HK-2 (cell line): ENCODE measurements around the gene RPA3.

ENCODE experiments used
- DNase-seq: peaks from one replicate; pipeline ENCODE4 v3.0.0-alpha.2; 2018; ENCODE audit not compliant: unreplicated experiment

Gene RPA3

DNA sequence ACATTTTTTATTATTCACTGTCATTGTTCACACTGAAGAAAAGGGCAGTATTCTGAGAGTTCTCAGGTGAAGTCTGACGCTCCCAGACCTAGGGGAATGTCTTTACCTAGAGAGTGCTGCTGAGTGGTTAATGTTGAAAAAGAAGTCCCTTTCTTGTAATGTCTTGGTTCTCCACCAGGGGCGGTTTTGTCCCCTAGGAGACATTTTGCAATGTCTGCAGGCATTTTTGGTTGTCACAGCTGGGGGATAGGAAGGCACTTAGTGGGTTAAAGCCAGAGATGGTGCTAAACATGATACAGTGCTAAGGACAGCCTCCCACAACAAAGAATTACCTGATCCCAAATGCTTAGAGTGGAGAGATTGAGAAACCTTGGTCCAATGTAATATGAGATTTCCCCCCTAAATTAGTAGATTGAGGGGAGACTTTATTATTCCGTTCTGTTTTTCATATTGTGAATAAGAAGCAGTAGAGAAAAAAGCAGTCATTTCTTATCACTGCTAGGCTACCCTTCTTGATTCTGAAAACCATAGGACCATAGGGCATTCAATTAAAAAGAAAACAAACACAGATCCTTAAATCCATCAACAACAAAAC is 64.7 kb downstream of the RPA3 start:
- DNase-seq: no peak

DNA sequence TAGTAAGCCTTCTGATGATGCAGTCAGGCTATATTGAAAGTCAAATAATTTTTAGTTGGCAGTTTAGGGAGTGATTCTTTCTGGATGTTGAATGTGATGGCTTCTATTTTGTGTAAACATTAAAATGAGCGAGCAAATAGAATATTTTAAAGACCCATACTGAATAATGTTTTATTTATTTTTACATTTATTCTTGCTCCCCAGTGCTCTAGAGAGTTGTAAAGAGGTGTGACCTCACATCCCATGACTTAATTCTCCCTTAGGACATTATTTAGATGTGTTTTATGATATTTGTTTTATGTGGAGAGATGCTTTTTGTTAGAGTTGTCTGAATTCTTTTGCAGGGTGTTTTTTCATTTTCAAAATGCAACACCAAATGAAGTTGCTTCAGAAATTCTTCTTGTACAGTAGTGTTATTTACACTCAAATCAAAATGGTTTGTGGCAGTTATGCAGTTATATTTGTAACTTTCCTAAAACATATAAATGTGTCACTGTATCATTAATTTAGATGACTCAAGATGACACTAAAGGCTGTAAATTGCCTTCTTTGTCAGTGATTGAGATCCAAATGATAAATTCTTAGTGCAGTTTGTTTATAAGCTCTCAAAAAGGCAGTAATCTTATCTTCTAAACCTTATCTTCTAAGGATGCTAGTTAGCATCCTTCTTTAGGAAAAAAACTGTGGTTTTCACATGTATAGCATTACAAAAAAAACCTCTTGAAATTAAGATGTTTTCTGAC is 65.4 kb downstream of the RPA3 start:
- no peak for DNase-seq

DNA sequence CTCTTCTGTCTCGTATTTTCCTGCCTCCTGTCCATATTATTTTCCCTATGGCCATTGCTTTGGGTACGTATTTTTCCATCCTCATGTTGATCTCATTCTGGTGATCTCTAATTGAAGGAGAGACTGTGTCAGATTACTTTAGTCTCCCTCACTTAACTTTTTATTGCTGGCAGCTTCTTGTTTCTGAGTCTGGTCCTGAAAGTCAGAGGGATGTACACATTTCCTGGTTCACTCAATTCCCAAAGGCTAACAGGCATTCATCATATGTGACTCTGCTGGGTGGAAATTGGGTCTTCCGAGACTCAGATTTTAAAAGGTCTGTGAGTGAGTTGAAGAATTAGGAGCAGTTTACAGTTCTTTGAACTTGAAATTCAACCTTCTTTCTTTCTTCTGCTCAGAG is 66.9 kb downstream of the RPA3 start:
- no peak for DNase-seq

DNA sequence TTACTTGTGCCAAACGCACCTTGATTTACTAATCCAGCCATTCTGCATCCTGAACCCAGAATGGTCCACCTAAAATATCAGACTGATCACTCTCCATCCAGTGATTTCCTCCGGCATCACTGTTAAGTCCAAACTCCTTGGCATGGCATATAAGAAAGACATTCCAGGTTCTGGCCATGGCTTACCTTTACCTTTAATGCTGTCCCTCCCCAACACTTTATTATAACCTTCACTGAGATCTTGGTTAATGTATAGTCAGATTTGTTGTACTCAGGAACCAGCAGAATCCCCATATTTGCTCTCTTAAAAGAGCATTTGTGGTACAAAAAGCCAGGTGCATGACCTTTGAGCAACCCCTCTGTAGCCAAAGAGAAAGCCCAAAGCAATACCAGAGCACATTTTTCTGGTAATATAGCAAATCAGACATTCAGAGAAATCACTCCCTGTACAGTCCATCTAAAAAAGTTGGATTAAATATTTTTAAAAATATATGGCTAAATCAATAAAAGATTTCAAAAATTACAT is 67.7 kb downstream of the RPA3 start:
- no peak for DNase-seq

DNA sequence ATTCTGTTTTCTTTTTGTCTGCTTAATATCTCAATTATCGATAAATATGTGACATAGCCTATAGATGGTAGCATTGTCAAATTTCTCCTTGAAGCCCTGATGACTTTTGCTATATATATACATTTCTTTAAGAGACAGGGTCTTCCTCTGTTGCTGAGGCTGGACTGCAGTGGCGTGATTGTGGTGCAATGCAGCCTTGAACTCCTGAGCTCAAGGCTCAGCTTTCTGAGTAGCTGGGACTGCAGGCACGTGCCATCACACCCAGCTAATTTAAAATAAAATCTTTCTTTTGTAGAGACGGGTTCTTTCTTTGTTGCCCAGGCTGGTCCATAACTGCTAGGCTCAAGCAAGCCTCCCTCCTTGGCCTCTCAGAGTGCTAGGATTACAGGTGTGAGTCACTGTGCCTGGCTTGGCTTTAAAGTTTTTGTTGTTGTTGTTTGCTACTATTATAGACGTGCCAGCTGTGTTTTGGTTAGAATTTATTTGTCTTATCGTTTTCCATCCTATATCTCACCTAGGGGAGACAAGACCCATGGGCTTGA is 70.8 kb downstream of the RPA3 start:
- DNase-seq: no peak

DNA sequence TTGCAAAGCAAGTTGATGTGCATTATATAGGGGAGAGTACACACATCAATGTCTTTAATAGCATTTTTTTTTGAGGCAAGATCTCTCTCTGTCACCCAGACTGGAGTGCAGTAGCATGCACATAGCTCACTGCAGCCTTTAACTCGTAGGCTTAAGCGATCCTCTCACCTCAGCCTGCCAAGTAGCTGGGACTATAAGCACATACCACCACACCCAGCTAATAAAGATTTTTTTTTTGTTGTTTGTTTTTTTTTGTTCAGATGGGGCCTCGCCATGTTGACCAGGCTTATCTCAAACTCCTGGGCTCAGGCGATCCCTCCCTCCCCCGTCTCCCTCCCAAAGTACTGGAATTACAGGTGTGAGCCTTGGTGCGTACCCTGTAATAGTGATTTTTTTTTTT is 76.3 kb downstream of the RPA3 start:
- no peak for DNase-seq

DNA sequence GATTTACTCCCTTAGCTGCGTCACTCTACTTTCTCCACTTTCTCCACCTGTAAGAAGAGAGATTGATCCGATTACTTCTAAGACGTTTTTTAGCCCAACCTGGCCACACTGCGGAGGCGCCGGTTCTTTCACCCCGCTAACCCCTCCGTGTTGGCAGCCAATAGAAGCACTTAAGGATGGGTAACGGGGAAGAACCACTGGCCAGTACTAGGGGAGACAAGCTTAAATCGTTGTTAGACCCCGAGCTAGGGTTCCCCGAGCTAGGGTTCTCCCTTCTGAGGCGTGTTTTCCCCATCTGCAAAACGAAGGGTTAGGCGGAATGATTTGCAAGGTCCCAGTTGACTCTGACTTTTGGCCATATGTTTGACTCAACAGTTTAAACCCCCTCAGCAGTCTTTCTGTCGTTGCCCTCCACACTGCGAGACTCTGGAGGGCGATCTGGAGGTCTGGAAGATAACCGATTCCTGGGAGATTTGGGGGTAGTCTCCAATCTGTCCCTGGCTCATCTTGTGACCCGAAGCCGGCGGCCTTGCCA is 77.2 kb downstream of the RPA3 start:
- no peak for DNase-seq

DNA sequence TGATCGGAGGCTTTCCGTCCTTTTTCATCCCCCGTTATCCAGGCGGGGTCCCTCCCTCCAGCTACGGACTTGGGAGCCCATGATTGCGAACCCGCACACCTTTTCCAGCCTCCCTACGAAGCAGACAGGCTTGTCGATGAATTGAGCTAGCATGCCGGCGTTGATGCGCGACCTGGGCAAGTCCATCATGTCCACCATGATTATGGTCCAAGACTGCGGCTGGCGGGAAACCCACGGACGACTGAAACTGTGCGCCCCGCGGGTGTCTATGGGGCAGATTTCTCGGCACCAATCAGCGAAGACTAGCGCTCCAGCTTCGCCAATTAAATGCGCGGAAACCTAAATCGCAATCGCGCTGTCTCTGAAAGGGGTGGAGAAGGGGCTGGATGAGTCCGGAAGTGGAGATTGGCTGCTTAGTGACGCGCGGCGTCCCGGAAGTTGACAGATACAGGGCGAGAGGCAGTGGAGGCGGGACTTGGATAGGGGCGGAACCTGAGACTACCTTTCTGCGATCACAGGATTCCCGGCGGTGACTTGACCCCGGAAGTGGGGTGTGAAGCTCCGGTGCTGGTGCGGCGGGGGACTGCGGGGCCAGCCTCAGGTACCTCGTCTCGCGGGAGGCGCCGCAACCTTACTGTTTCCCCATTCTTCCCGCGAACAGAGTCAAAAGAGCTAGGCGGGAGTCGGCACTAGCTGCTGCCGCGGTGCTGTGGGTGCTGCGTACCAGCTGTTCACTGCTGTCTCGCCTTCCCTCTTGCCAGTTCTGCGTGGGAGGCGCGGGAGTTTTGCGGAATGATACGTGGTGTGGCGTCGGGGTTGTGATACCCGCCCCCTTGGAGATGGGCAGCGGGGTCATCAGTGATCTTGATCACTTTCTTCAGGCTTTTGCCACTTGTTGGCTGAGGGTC is 77.9 kb downstream of the RPA3 start, which contains the start of gene UMAD1:
TSS of gene UMAD1 (plus strand) at position 532 of the 908 bp plus-strand sequence. CDS start 32,620 bp downstream, outside the sequence.
- DNase-seq: peak; percentile 99

DNA sequence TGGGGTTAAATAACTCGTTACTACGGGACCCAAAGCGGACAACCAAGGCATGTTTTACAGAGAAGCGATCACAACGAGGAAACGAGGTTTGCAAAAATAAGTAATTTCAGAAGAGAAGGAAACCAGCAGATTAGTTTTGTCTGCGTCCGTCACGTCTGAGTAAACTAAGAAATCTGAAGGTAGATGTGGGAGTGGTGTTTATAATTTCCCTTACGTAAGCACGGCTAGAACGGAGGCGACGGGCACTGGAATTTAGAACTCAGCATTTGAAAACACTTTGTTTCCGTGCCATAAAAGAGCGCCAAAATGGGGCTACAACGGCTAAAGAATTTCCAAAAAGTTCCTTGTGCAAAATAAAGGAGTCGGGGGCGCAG is 78.6 kb downstream of the RPA3 start:
- DNase-seq: no peak

DNA sequence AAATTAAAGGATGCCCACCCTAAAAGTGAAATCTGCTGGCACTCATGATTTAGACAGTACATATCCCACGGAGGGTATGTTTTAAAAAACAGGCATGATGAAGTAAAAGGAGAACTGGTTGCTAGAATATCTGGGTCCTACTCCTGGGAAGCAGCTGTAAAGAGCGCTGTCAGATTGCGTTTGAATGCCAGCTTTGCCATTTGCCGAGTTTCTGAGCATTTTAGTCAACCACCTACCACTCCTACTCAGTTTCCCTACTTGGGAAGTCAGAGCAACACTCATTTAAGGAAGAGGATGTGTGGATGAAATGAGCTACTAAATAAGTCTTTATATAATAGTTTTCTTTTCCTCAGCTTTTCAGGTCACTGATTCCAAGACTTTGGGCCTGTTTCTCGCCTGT is 79.0 kb downstream of the RPA3 start:
- no peak for DNase-seq

DNA sequence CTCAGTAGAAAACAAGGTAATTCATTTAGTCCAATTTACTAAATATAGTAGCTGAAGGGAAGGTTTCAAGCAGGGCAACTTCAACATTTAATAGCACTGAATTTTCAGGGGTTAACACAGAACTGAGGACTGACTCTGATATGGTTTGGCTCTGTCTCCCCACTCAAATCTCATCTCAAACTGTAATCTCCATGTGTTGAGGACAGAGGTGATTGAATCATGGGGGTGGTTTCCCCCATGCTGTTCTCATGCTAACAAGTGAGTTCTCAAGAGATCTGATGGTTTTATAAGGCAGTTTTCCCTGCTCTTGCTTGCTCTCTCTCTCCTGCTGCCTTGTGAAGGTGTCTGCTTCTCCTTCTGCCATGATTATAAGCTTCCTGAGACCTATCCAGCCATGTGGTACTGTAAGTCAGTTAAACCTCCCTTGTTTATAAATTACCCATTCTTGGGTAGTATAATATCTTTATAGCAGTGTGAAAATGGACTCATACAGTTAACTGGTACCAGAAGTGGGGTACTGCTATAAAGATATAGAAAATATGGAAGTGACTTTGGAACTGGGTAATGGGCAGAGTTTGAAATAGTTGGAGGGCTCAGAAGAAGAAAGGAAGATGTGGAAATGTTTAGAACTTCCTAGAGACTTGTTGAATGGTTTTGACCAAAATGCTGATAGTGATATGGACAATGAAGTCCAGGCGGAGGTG is 87.6 kb downstream of the RPA3 start:
- no peak for DNase-seq

DNA sequence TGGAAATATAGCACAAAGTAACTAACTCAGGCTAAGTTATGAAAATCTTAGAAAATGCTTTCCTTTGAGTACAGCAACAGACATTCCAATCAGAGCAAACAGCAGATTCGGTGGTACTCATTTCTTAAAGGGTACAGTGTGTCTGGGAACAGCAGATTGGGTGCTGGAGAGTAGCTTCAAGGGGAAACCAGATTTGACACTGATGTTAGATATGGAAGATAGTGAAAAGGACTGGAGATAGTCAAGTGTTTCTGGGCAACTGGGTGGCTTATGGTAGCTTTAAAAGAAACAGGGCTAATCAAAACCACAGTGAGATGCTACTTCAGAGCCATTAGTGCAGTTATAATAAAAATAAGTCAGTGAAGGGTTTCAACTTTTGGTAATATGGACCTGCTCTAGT is 89.9 kb downstream of the RPA3 start:
- DNase-seq: no peak

DNA sequence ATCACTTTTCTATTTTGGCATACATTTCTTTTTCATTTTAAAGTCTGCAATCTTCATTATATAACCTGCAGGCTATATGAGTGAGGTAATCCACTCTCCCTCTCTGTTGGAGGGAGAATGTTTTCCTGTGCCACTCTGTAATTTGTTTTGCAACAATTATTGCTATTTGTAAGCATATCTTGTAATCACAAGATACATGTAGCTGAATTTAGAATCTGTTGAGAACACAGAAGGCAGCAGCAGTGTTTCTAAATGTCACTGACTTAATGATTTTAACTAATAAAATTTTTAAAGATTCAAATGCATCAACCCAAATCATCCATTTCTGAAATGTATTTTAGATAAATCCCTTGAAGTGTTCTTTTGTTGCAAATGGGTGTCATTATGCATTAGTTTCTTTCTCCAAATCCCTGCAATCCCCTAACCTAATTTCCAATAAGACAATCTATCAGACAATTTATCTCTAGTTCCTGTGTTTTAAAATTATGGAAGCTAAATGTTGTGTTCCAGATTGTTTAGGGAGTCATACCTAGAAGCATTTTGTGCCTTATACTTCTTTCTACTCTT is 97.7 kb downstream of the RPA3 start:
- DNase-seq: no peak

DNA sequence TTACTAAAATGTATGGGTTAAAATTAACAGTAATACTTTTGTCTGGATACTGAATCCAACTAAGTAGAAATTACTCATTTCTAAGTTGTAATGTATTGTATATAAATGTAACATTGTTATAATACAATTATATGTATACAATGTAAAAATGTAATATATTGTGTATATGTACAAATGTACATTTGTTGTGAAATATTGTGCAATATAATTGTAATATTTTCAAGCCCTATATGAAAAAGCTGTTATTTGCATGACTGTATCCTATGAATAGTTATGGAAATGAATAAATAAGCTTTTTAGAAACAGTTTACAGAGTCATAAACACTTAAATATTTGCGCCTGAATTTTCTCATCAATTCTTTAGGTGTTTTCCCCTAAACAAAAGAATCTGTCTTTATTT is 98.2 kb downstream of the RPA3 start:
- no peak for DNase-seq

DNA sequence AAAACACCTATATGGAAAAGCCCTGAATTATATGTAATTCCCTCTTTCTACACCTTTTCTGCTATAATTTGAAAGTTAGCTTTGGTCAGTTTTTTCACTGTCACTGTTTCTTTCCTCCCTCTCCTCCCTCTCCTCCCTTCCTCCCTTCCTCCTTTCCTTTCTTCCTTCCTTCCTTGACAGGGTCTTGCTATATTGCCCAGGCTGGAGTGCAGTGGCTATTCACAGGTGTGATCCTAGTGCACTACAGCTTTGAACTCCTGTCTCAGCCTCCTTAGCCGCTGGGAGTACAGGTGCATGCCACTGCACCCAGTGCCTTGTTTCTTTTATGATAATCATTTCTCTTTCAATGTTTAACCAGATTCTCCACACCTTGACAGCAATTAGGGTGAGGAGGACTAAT is 100.0 kb downstream of the RPA3 start:
- no peak for DNase-seq

DNA sequence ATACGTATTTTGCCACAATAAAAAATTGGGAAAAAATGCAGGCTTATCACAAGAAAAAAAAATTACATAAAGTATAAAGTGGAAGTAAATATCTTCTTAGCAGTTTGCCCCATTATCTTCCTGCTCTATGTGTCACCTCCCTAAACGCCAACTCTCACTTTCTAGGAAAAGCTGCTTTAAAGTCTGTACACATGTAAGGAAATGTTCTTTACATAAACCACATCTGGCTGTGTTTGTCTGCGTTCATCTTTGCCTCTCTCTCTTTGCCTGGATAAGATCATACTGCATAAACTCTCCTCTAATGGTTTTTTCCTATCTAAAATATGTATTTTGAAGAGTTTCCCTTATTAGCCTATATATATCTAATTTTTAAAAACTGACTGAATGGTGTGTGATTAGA is 100.9 kb downstream of the RPA3 start:
- no peak for DNase-seq

DNA sequence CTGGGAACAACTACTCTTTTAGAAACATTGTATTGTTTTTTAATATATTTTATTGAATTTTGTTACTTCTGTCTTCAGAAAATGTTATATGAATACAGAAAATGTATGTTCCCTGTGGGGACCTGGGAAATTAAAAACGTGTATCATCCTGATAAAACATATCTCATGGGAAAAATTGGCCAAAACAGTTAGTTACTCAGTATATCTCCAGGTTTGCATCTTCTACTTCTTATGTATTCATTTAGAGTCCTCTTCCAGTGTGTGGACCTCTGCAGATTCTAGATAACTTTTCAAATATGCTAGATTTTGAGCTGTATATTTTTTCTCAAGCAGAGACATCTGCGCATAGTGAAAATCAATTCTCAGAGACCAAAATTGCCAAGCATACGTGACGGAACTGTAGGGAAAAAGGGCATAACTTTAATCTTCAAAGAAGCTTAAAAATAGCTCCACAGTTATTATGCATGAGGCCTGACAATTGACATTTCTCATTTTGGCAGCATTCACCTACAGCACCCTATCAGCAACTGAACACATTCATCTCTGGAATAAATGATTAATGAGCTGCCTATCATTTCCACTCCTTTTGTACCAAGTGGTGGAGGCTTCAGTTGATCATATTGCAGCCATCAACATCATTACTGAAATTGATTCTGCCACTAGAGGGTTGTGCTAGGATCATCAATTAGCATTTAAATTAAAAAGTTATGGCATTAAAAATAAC is 104.2 kb downstream of the RPA3 start:
- DNase-seq: no peak

DNA sequence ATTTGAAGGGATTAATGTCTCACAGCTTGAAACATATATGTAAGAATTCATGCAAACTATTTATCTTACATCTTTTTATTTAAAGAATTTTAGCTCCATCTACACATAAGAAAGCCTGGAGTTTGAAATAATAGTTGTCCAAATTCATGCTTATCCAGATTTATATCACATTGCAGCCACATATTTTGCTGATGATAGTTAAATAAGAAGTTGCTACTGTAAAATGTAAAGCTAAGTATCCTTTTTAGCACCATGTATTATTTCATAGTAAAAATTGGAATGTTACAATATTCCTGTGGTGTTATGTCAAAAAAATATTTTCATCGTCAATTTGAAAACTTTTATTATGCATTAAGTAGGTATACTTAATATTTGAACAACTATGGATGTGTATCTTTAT is 105.2 kb downstream of the RPA3 start:
- DNase-seq: no peak

DNA sequence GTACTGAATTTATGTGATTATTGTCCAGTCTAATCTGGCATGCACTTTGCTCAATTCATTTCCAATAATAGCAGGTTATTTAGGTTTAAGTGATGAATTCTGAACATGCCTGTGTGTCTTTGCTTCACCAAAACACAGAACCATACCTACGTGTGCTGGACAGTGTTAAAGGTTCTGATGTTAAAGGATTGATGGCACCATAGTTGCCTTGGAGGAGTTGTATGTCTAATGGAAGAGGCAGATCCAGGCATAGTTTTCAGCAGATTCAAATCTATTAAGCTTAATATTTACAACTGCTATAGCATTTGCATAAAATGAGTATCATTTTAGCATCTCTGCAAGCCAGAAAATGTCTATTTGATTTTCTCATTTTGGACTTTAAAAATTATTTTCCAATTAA is 105.9 kb downstream of the RPA3 start:
- DNase-seq: no peak

DNA sequence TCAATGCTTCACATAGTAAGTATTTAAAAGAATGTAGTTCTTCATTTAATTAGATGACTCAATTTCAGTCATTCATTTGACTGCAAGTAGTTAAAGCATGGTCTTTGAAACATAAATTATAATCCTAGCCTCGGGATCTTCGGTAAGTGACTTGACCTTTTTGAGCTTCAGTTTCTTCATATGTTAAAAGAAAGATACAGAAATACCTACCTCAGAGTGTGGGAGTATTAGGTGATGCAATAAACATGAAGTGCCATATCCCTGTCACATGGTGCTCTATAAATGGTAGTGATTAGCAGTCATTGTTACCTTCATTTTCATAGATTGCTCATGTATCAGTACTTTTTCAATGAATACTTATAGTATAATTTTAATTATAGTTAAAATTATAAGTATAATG is 109.1 kb downstream of the RPA3 start:
- no peak for DNase-seq
